ENCODE measurements around the gene ITPRID1.

GRCh38 chr7:31516680-31517502 lies 3.0 kb downstream of the ITPRID1 start:
- TF ChIP-seq, protein P1, sequence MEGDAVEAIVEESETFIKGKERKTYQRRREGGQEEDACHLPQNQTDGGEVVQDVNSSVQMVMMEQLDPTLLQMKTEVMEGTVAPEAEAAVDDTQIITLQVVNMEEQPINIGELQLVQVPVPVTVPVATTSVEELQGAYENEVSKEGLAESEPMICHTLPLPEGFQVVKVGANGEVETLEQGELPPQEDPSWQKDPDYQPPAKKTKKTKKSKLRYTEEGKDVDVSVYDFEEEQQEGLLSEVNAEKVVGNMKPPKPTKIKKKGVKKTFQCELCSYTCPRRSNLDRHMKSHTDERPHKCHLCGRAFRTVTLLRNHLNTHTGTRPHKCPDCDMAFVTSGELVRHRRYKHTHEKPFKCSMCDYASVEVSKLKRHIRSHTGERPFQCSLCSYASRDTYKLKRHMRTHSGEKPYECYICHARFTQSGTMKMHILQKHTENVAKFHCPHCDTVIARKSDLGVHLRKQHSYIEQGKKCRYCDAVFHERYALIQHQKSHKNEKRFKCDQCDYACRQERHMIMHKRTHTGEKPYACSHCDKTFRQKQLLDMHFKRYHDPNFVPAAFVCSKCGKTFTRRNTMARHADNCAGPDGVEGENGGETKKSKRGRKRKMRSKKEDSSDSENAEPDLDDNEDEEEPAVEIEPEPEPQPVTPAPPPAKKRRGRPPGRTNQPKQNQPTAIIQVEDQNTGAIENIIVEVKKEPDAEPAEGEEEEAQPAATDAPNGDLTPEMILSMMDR (IDR thresholded peaks at IDR 0.05) = no peak
- TF ChIP-seq POLR2AphosphoS5 (IDR thresholded peaks at IDR 0.05; ENCODE audit: low read depth, low read length) = no peak
- TF ChIP-seq, protein P2, sequence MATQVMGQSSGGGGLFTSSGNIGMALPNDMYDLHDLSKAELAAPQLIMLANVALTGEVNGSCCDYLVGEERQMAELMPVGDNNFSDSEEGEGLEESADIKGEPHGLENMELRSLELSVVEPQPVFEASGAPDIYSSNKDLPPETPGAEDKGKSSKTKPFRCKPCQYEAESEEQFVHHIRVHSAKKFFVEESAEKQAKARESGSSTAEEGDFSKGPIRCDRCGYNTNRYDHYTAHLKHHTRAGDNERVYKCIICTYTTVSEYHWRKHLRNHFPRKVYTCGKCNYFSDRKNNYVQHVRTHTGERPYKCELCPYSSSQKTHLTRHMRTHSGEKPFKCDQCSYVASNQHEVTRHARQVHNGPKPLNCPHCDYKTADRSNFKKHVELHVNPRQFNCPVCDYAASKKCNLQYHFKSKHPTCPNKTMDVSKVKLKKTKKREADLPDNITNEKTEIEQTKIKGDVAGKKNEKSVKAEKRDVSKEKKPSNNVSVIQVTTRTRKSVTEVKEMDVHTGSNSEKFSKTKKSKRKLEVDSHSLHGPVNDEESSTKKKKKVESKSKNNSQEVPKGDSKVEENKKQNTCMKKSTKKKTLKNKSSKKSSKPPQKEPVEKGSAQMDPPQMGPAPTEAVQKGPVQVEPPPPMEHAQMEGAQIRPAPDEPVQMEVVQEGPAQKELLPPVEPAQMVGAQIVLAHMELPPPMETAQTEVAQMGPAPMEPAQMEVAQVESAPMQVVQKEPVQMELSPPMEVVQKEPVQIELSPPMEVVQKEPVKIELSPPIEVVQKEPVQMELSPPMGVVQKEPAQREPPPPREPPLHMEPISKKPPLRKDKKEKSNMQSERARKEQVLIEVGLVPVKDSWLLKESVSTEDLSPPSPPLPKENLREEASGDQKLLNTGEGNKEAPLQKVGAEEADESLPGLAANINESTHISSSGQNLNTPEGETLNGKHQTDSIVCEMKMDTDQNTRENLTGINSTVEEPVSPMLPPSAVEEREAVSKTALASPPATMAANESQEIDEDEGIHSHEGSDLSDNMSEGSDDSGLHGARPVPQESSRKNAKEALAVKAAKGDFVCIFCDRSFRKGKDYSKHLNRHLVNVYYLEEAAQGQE (IDR thresholded peaks at IDR 0.05; ENCODE audit: insufficient read depth in 1 of 2, low read depth in 2 of 2, low read length in 1 of 2) = no peak
- TF ChIP-seq SIN3A (IDR thresholded peaks at IDR 0.05; ENCODE audit: borderline replicate concordance, insufficient read depth, low read depth, low read length) = no peak
- TF ChIP-seq TCF7L2 (IDR thresholded peaks at IDR 0.05; ENCODE audit: low read depth, low read length) = no peak
